Glomerular endothelial cell (primary cell): Measurements from ENCODE around the gene SLC17A1. TPM values are rescaled to one million over a fixed set of nuclear protein-coding genes. Genes with fewer than 3 reads are reported as not detected.

Experiments
- DNase-seq: peaks from one replicate; pipeline ENCODE4 v3.0.0-alpha.2; 2011; ENCODE audit warnings: low read depth, low spot score; ENCODE audit errors: extremely low read depth
- total RNA-seq: library from RNA; depleted of rRNA; stranded (reverse); fragments of >200 nt; gene quantifications from 2 replicates; pipeline ENCODE4 v1.2.3, GENCODE V29; 2015

Gene SLC17A1, protein sequence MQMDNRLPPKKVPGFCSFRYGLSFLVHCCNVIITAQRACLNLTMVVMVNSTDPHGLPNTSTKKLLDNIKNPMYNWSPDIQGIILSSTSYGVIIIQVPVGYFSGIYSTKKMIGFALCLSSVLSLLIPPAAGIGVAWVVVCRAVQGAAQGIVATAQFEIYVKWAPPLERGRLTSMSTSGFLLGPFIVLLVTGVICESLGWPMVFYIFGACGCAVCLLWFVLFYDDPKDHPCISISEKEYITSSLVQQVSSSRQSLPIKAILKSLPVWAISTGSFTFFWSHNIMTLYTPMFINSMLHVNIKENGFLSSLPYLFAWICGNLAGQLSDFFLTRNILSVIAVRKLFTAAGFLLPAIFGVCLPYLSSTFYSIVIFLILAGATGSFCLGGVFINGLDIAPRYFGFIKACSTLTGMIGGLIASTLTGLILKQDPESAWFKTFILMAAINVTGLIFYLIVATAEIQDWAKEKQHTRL
- total RNA-seq: not detected in 2 replicates

DNA sequence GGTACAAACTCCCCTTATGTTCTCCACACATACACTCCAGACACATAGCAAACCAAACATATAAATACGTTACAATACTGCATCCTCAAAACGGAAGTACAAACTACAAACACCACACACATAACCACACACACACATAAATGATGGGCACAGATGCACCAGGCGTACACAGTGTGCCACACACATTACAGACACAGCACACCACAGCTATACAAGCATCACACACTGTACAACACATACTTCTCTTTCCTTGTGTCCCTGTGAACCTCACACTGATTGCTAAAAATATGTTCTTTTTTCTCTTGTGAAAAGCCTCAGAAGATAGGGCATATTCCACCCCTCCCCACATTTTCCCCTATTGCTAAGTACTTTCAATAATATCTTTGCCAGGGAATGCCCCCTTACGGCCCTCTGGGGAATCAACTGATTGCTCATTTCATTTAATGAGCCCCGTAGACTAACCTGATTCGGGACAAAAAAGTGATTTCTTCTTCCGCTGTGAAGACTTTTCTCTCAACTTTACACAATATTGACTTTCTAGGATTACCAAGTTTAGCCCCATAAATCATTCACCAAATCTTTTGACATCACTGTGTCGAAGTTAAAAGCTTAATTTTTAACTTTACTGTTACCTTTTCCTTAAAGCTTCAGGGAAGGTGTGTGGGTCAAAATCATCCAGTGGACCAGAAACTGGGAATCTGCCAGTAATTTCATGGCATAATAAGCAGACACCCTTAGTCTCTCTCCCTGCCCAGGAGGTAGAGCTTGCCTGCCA lies at the start of gene SLC17A1:
Gene SLC17A1, minus strand, starts transcription at position 521 of the 775 bp plus-strand sequence. CDS start 1,495 bp downstream, outside the sequence.
- DNase-seq: no peak

DNA sequence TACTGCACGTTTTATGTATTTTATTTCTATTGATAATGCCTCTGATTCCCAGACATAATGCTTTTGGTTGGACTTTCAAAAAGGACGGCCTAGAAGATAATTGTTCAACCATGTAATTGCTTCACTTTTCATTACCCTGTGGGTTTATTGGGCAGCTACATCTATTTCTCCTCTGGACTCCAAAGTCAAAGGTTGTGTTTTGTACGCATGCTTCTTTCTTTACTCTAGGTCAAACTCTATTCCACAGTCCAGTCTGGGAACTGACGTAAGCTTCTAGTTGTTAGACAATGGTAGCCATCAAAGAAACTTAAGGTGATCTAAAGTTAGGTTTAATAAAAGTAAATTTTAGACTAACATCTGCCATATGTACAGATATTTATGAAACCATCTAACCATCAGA lies 48.7 kb upstream of the SLC17A1 start:
- DNase-seq: no peak

DNA sequence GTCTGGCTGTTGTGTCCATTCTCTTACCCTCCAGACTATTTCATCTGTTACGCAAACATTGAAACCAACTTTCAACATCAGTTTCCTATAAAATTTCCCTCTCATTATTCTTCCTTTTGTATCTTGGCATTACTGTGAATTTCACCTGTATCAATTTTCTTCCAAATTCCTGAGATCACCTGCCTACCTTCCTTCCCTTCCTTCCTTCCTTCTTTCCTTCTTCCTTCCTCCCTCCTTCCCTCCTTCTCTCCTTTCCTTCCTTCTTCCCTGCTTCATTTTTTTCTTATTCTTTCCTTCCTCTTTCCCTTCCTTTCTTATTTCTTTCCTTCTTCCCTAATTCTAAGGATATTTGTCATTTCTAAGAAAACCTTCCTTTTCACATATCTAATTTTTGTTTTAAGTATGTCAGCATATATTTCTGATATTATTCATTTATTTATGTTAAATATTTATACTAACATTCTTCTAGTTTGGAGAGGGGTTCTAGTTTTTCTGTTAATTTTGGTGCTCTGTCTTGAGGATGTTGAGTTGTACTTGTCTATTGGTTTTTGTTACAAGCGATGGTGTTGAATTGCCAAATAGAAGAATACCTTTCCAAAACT lies 47.0 kb upstream of the SLC17A1 start:
- DNase-seq: no peak

DNA sequence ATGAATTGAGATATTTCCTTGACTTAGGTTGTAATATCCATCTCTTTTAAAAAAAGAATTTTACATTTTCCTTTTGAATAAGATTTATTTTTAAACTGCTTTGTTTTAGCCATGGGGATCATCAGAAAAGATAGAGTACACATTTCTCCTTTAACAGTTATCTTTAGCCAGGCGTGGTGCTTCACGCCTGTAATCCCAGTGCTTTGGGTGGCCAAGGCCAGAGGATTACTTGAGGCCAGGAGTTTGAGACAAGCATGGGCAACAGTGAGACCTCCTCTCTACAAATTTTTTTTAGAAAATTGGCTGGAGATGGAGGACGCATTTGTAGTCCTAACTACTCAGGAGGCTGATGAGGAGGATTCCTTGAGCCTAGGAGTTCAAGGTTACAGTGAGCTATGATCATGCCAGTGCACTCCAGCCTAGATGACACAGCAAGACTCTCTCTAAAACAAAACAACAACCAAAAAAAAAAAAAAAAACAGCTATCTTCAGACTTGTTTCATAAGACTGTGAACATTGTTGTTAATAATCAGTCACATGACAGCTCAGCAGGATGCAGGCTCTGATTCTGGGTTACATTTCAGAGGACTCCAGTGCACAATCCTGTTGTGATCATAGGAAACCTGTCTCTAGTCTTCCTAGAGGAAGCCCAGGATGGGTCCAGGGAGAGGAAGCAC lies 44.2 kb upstream of the SLC17A1 start:
- no peak for DNase-seq

DNA sequence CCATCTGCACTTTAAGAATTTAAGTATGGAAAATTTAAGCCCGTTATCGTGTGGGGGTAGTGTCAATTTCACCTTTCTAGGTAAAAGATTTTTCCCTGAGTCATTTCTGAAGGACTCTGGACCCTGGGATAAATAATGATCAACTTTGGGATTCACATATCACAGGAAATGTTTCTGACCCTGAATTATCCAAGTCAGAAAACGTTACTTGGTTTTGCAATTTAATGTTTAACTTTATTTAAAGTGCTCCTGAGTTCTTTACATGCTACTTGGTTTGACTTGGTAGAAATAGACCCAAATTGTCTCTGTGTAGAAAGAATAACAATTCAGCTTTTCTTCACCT lies 43.7 kb upstream of the SLC17A1 start:
- no peak for DNase-seq

DNA sequence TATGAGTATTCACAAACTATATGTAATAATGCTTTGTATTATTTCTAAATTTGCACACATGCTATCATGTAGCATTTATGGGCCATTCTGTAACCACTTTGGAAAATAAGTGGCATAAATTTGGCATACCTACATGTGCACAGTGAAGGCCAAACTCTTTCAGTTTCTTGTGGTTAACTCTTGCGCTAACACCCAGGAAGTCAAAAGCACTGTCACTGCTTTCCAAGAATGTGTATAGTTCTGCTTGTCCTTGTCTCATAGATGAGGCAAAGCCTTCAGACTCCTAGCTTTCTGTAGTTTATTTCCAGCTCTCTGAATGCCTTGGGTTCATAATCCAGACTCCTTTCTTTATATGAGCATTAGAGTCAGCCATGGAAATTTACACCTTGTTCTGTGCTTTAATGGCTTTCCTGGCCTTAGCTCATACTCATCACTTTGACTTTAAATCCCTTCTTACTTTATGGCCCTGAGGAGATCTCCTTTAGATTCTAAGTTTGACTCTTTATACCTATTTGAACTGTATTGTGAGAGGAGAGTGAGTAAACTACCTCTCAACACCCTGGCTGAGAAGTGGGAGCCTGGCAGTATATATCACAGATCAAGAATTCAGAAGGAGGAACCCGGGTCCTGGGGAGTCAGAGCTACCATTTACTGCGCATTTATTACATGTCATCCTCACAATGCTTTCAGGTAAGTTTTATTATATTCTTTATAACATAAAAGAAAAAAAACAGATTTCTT lies 43.1 kb upstream of the SLC17A1 start:
- DNase-seq: no peak

DNA sequence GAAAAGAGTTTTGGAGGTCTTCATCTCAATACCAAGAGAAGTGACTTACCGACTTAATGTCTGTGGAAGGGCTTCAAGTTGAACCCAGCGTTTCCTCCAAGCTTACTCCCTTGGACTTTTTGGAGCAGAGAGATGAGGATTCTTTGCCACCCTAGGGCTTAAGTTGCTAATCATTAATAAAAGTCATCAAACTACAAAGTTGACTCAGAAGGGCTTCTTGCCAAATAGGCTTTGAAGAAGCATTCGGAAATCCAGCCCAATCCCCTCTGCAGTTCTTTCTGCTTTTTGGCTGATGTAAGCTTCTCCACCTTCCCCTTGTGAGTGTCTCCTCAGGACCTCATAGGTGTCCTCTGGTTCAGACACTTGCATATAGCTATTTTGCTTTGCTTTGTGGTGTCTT lies 42.3 kb upstream of the SLC17A1 start, which contains the start of gene SLC17A3:
Gene SLC17A3, minus strand, starts transcription at position 126 of the 400 bp plus-strand sequence. CDS start 5,856 bp downstream, outside the sequence.
- DNase-seq: no peak

DNA sequence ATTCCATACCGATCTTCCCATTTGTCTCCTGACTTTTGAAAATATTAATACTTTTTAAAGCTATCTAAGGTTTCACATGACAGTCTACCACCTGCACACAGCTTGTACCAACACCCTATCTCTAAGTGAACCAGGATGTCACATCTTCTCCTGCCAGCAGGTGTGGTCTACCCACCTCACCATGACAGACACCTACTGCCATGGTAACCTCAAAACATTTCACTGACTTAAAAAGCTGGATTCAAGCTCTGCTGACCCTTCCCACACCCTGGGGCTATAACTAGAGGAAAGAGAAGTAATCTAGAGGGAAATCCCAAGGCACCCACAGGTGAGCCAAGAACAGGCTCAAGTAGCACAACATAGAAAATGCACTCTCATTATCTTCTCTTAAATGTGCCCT lies 41.0 kb upstream of the SLC17A1 start:
- DNase-seq: no peak

DNA sequence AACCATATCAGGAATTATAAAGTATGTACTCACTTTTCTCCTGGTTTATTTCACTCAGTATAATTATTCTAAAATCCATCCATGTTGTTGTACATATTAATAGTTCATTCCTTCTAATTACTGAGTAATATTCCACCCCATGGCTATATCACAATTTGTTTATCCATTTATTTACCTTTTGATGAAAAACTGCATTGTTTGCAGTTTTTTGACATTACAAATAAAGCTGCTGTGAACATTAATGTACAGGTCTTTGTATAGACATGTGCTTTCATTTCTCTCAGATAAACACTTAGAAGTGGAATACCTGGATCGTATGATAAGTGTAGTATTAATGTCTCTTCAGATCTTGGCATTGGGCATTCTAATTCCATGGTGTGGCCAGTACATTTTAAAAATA lies 38.0 kb upstream of the SLC17A1 start:
- DNase-seq: no peak

DNA sequence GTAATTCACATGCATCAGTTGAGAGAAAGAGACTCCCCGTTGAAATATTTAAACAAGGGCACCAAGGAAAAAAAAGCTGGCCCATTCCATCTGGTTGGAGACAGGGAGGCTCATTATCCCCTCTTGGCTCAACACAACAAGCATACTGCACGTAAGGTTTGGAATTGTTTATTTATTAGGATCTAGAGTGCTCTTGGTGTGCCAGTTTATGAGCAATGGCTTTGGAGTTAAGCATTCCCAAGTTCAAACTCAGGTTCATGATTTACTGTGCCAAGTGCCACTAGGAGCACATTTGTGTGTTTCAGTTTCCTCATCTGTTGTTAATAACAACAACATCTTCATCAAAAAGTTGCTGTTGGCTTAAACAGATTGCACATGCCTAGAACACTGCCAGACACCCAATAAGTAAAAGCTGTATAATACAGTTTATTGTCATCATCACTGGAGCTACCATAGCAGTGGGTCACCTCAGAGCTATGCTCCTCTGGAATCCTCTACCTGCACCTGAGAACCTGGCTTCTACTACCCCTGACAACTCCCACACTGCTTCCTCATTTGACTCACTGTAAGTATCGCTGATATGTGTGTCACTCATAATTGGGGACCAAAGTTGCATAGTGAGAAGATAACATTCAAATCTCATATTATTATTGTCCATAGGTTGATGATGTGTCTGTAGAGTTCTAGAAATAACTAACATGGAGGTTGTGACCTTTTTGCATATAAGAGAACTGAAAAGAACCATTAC lies 36.8 kb upstream of the SLC17A1 start:
- DNase-seq: no peak

DNA sequence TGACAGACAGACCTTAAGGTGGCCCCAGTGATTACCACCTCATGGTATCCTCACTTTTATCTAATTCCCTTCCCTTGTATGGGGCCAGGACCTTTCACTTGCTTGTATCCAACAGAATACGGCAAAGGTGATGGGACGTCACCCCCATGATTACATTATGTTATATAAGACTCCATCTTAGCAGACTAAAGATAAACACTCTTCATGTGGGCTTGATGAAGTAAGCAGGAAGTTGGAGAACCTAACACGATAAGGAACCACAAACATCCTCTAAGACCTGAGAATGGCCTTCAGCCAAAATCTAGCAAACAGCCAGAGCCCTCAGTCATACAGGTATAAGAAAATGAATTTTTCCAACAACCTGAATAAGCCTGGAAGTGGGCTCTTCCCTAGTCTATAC lies 34.2 kb upstream of the SLC17A1 start:
- DNase-seq: no peak

DNA sequence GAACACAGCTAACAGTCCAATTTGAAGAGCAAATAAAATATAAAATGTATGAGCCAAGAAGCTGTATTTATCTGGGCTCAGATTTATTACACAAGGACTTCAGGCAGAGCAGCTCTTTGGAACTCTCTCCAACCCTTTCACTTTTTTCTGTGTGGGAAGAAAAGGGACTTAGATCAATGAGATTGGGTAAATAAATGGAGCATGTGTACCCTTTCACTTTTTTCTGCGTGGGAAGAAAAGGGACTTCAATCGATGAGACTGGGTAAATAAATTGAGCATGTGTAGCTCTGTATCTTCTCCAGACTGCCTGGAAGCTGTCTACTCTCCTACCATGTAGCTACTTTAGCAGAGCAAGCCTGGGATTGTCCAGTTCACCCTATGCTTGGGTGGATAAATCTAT lies 31.5 kb upstream of the SLC17A1 start:
- no peak for DNase-seq

DNA sequence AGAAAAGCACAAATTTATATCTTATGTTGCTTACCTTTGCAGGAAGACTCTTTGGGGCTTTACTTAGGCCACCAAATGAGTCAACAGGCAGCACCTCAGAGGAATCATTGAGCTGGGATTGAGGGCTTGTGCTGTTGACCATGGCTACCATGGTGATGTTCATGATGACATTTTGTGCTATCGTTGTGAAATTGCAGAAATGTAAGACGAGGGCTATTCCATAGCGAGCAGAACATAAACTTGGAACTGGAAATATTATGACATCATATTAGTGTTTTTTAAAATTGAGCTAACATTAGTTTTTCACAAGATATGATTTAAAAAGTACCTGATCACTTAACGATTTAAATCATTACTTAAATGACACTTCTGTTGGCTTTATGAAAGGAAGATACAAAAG lies 30.3 kb upstream of the SLC17A1 start:
- DNase-seq: no peak

DNA sequence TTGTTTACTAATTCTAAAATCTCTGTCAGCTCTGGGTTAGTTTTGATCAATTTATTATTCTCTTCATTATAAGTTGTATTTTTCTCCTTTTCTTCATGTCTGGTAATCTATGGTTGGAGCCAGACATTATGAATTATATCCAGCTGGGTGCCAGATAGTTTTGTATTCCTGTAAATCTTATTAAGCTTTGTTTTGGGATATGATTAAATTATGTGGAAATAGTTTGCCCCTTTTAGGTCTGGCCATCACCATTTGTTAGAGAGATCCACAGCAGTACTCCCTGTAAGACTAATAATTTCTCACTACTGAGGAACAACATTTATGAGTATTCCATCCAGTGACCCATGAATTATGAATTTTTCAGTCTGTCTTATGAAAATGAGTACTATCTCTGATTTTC lies 20.9 kb upstream of the SLC17A1 start:
- DNase-seq: no peak

DNA sequence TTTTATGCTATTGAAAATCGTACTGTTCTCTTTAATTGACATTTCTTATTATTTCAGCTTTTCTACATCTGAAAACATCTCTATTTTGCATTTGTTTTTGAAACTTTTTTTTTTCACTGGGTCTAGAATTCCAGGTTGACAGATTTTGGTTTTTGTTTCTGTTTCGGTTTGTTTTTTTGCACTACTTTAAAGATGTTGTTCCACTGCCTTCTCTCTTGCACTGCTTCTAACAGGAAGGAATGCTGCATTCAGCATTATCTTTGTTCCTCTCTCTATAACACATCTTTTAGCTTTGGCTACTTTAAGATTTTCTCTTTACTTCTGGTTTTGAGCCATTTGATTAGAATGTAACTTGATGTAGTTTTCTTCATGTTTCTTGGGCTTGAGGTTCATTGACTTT lies 20.1 kb upstream of the SLC17A1 start:
- no peak for DNase-seq

DNA sequence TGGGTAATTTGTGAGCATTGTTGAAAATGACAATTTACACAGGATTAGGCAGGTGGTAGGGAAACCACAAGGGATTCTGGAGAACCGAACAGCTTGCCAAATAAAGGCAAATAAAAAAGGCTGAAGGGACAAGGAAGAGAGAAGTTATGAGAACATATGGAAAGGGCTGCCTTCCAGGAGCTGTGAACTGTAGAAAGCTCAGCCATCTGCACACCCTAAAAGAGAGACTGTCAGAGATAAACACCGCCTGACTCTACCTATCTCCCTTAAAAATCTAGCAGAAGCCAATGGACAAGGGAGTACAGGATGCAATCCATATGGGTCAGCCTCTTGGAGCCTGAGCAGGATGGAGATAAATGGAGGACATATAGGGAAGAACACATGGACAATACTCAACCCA lies 12.7 kb upstream of the SLC17A1 start:
- DNase-seq: no peak

DNA sequence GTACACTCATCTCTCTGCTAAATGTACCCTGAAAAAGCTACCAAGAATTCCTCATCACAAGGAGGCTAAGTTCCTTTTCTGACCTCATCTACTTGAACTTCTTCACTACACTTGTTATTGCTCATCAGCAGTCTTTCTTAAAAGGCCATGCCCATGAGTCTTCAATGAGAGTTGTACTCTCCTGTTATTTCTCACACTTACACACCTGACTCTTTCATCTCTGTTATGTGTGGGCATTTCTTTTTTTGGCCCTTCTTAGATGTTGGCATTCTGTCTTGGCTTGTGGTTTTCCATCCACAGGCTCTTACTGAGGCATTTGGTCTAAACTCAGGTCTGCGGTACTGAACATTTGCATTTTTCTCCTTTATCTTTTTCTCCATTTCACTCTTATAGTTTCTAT lies 10.7 kb upstream of the SLC17A1 start:
- no peak for DNase-seq

DNA sequence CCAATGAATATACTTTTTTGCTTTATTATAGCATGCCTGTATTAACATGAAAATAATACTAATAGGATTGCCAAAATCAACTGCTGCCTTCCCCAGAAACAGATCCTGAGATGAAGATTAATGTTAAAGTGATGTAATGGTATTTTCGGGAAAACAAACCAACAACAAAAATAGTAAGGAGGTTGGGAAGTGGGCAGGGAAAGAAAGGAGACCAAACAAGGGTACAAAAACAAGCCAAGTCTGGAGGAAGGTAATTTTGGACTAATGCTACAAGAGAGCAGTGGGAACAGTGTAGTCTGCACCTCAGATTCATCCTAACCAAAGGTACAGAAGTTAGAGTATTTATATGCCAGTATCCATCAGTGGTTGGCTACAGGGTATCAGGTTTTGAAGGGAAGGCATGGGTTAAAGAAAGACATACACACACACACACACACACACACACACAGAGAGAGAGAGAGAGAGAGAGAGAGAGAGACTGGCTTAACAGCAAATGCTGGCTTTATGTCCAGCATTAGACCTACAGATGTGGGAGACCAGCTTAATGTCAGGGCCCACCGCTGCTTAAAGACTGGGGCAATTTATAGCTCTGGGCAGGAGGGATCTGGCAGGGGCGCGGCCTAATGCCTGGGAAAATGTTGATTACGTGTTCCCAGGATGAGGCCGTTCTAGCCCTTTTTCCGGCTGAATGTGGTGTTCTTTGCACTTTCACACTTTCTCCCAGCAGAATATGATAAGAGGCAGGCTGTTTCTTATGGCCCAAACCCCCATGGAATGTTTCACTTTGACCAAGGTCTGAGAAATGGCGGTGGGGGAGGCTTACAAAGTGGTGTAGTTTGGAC lies 3.8 kb upstream of the SLC17A1 start:
- DNase-seq: no peak

DNA sequence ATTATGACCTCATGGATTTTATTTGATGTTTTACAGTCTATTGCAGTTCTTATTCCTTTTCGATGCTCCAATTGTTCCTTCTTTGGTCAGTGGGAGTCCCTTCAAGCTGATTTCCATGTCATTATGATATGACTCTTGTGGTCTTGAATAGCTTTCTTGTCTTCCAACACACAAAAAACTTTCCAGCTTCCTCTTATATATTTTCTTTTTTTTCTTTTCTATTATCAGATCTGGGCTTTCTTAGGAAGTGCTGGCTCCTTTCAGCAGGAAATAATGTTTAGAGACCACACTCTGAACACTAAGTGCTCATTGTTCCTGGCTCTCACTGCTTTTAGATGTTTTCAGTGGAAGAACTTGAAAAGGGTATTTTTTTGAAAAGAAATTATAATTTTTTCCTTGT lies 3.1 kb upstream of the SLC17A1 start:
- no peak for DNase-seq
